AG04450 (cell line): ENCODE results near the gene CEP128. TPM values are rescaled to one million over a fixed set of nuclear protein-coding genes. Genes with fewer than 3 reads are reported as not detected.

Source experiments
- CTCF ChIA-PET: fragments of 300-600, 350-600 bp; formaldehyde crosslinking; extraction: SDS; loops from one replicate; lab custom pipeline; 2022; ENCODE audit warnings: antibody characterized with exemption, inconsistent platforms; lab: Charles Lee
- POLR2A ChIA-PET: fragments of 350-600 bp; formaldehyde crosslinking; extraction: SDS; loops from one replicate; lab custom pipeline; 2021; ENCODE audit warnings: antibody characterized with exemption, inconsistent platforms; lab: Yijun Ruan, JAX
- DNase-seq: peaks from one replicate; pipeline ENCODE4 v3.0.0-alpha.2; 2011; ENCODE audit warnings: low read depth, low spot score
- H3K27ac ChIP-seq: one replicate; pipeline ENCODE4 v1.5.1; 2012; ENCODE audit warnings: low read depth, low read length, control low read depth
- H3K27me3 ChIP-seq: one replicate; pipeline ENCODE4 v1.6.0; 2012; ENCODE audit warnings: low read length; ENCODE audit not compliant: control insufficient read depth, insufficient read depth
- H3K4me3 ChIP-seq: 2 replicates; pipeline ENCODE4 v1.5.1; 2011; ENCODE audit warnings: mild to moderate bottlenecking, low read depth, low read length, control low read depth
- H3K9me3 ChIP-seq: 2 replicates; pipeline ENCODE4 v1.5.1; 2012; ENCODE audit warnings: low read length; ENCODE audit not compliant: control insufficient read depth, insufficient read depth
- polyA plus RNA-seq: library from polyadenylated mRNA; depleted of rRNA; stranded (reverse); fragments of >200 nt; gene quantifications from 2 replicates; pipeline ENCODE4 v1.2.3, GENCODE V29; 2011
- TF ChIP-seq, protein P1 (sequence below): IDR thresholded peaks from 2 replicates; pipeline ENCODE4 v1.5.1; 2011; ENCODE audit warnings: low read depth, low read length, control low read depth, inconsistent platforms

The CEP128 gene
- polyA plus RNA-seq, 1 experiment = 1.8 TPM

DNA sequence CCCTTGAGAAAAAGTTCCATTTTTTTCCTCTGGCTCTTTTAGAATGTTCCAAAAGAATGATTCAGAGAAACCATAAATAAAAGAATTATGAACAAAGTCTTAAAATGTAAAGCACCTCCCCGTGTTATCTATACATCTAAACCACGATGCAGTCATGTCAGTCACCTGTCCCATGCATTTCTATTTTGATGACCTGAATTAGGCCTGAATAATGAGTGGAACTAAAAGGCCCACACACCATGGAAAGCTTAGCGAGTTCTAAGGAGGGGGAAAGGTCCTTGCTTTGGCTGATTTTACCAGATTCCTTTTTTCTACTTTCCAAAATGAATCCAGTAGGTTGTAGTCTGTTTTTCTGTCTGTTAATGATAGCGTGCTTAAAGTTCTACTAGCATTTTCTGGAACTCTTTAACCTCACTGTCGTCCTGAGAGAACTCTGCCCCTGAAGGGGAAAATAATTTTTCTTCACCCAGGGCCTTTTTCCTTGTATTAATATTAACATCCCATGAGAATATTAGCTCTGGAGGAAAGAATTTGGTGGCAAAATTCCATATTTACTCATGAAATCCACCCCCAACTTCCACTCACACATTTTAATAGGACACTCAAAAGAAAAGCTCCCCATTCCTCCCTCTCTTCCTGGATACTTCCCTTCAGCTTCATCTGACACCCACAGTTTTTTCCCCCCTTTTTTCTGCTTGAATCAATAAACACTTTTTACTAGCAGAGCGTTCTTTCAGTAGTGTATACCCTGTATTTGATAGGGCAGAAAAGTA lies 464.0 kb downstream of the CEP128 start:
- H3K9me3 ChIP-seq = peaks cover 7% of the 10 kb centered on the region
- peak overlapping the region; percentile 34 for H3K27ac ChIP-seq
- H3K27me3 ChIP-seq = no peaks in the 10 kb centered on the region
- ChIA-PET POLR2A (no interaction called here), CTCF (no interaction called here)
- no peak for DNase-seq
- H3K4me3 ChIP-seq = no peak overlapping the region
- TF ChIP-seq, protein P1, sequence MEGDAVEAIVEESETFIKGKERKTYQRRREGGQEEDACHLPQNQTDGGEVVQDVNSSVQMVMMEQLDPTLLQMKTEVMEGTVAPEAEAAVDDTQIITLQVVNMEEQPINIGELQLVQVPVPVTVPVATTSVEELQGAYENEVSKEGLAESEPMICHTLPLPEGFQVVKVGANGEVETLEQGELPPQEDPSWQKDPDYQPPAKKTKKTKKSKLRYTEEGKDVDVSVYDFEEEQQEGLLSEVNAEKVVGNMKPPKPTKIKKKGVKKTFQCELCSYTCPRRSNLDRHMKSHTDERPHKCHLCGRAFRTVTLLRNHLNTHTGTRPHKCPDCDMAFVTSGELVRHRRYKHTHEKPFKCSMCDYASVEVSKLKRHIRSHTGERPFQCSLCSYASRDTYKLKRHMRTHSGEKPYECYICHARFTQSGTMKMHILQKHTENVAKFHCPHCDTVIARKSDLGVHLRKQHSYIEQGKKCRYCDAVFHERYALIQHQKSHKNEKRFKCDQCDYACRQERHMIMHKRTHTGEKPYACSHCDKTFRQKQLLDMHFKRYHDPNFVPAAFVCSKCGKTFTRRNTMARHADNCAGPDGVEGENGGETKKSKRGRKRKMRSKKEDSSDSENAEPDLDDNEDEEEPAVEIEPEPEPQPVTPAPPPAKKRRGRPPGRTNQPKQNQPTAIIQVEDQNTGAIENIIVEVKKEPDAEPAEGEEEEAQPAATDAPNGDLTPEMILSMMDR = no peak

DNA sequence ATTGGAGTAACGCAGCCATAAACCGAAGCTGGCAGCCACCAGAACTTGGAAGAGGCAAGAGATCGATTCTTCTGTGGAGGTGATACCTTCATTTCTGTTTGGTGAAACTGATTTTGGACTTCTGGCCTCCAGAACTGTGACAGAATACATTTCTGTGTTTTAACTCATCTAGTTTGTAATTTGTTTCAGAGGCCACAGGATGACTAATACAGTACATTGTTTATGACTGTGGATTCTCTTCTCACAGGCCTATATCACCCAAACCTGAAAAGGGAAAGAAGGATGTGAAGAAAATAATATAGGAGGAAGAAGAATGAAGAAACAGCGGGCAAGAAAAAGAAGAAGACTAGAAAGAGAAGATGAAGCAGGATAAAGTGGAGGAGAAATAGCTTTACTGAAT lies 466.5 kb downstream of the CEP128 start:
- DNase-seq = no peak
- CTCF ChIA-PET = no interaction called here
- H3K27me3 ChIP-seq = no peaks in the 10 kb centered on the region
- TF ChIP-seq, protein P1 = no peak
- no peak overlapping the region for H3K4me3 ChIP-seq
- peak overlapping the region; percentile 69 for H3K27ac ChIP-seq
- POLR2A ChIA-PET = no interaction called here
- peaks cover 7% of the 10 kb centered on the region for H3K9me3 ChIP-seq

DNA sequence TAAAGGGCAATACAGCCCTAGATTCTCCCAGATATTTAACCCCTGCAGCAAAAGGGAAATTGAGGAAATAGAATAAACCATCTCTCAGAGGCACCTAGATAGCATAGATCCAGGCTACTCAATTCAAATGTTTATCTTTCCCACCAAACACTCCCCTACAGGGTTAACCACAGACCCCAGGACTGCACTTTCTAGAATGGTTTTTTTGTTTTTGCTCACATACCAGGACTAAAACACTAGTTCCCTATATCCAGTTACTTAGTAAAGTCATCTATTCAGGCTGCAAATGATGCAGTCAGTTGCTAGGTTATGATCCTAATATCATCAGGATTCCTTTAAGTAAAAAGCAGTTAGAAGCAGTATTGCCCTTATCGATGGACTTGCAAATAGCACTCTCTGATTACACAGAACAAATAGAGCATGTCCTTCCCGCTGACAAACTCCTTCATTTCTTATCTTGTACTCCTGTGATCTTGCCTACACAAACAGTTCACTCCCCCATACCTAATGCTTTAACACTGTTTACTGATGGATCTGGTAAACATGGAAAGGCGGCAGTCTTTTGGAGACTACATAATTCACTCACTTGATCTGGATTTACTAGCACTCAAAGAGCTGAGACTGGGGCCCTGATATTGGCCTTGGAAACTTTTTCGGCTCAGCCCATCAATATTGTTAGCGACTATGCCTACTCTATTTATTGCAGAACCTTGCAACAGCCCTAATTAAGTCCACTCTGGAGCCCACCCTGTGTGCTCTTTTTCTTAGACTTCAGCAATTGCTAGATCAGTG lies 473.0 kb downstream of the CEP128 start:
- DNase-seq = no peak
- Histone ChIP-seq H3K4me3 (no peak overlapping the region), H3K27me3 (no peaks in the 10 kb centered on the region), H3K27ac (no peak overlapping the region), H3K9me3 (peaks cover 5% of the 10 kb centered on the region)
- ChIA-PET CTCF (interaction anchor here (0.7 kb wide), 1 partner anchor 21 kb away, joined by 3 read pairs; no protein-coding TSS in a partner anchor), POLR2A (no interaction called here)
- TF ChIP-seq, protein P1 = no peak

DNA sequence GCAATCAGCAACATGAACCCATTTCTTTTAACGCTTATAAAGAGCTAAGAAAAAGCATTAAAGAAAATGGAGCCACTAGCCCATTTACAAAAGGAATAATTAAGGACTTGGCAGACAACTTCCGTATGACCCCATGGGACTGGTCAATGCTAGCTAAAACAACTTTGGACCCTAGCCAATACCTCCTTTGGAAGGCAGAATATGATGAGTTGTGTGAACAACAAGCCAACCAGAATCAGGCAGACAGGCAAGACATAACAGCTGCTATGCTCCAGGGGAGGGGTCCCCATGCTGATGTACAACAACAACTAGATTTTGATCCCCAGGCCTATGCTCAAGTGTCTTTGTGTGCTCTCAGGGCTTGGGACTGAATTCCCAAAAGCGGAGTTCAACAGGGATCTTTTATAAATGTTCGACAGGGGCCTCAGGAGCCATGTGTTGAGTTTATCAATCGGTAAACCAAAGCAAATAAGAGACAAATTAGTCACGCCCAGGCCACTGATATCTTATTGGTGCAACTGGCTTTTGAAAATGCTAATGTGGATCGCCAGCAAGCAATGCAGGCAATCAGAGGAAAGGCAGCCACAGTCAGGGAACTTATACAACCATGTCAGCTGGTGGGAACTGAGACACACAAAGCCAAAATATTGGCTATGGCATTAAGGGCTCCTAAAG lies 475.9 kb downstream of the CEP128 start:
- TF ChIP-seq, protein P1 = no peak
- no peaks in the 10 kb centered on the region for H3K9me3 ChIP-seq
- POLR2A ChIA-PET = no interaction called here
- no peak for DNase-seq
- no peak overlapping the region for H3K27ac ChIP-seq
- no peak overlapping the region for H3K4me3 ChIP-seq
- CTCF ChIA-PET = no interaction called here
- no peaks in the 10 kb centered on the region for H3K27me3 ChIP-seq
